ENCODE results near the gene CST1. TPM values are rescaled to one million over a fixed set of nuclear protein-coding genes. Genes with fewer than 3 reads are reported as not detected.
"Not testable (repeated sequence)": the region's sequence is repeated elsewhere in the genome, so short reads cannot be mapped to it uniquely, and the experiment has no call there.

Gene CST1
- total RNA-seq, 1 donor from 2014 or later, result 1.6 TPM

GRCh38 chr20:23725102-23725501, 25.6 kb downstream of the CST1 start:
- Mint-ChIP-seq H3K36me3 (ENCODE audit: insufficient read depth) (no peaks in the 10 kb centered on the region), H3K27ac (no peak overlapping the region), H3K4me1 (ENCODE audit: low read depth) (peaks cover 1% of the 10 kb centered on the region), H3K4me3 (ENCODE audit: low read depth) (no peak overlapping the region), H3K27me3 (peaks cover 47% of the 10 kb centered on the region), H3K9me3 (ENCODE audit: low read depth) (no peaks in the 10 kb centered on the region)
- TF ChIP-seq CTCF (IDR thresholded peaks at IDR 0.05; ENCODE audit: unreplicated experiment), result no peak
- DNase-seq (ENCODE audit: low spot score, unreplicated experiment), result no peak

- H3K36me3 Mint-ChIP-seq (ENCODE audit: insufficient read depth); H3K27ac Mint-ChIP-seq; H3K9me3 Mint-ChIP-seq (ENCODE audit: low read depth); H3K4me1 Mint-ChIP-seq (ENCODE audit: low read depth); H3K4me3 Mint-ChIP-seq (ENCODE audit: low read depth): not testable (repeated sequence)
- peaks cover 38% of the 10 kb centered on the region for H3K27me3 Mint-ChIP-seq
- TF ChIP-seq CTCF (IDR thresholded peaks at IDR 0.05; ENCODE audit: unreplicated experiment), result peak; percentile 71
- peak; percentile 51 for DNase-seq (ENCODE audit: low spot score, unreplicated experiment)
These were observed 27.0 kb downstream of the CST1 start for GRCh38 chr20:23723659-23724307.

- H3K36me3 Mint-ChIP-seq (ENCODE audit: insufficient read depth); H3K4me1 Mint-ChIP-seq (ENCODE audit: low read depth); DNase-seq (ENCODE audit: low spot score, unreplicated experiment); H3K9me3 Mint-ChIP-seq (ENCODE audit: low read depth); H3K27ac Mint-ChIP-seq; H3K4me3 Mint-ChIP-seq (ENCODE audit: low read depth): not testable (repeated sequence)
- H3K27me3 Mint-ChIP-seq, result peaks cover 30% of the 10 kb centered on the region
These were observed 27.9 kb downstream of the CST1 start for GRCh38 chr20:23722851-23723250.

GRCh38 chr20:23721962-23722361, 28.8 kb downstream of the CST1 start:
- H3K27me3 Mint-ChIP-seq, result peaks cover 27% of the 10 kb centered on the region
- peaks cover 1% of the 10 kb centered on the region for H3K4me1 Mint-ChIP-seq (ENCODE audit: low read depth)
- TF ChIP-seq CTCF (IDR thresholded peaks at IDR 0.05; ENCODE audit: unreplicated experiment), result no peak

GRCh38 chr20:23719351-23719750, 31.4 kb downstream of the CST1 start:
- peaks cover 22% of the 10 kb centered on the region for H3K27me3 Mint-ChIP-seq
- H3K36me3 Mint-ChIP-seq (ENCODE audit: insufficient read depth); DNase-seq (ENCODE audit: low spot score, unreplicated experiment); H3K9me3 Mint-ChIP-seq (ENCODE audit: low read depth); H3K4me1 Mint-ChIP-seq (ENCODE audit: low read depth); H3K4me3 Mint-ChIP-seq (ENCODE audit: low read depth); H3K27ac Mint-ChIP-seq: not testable (repeated sequence)

More at GRCh38 chr20:23721962-23722361, 28.8 kb downstream of the CST1 start:
- H3K36me3 Mint-ChIP-seq (ENCODE audit: insufficient read depth), result no peaks in the 10 kb centered on the region
- no peak overlapping the region for H3K27ac Mint-ChIP-seq
- no peak for DNase-seq (ENCODE audit: low spot score, unreplicated experiment)
- peaks cover 3% of the 10 kb centered on the region for H3K9me3 Mint-ChIP-seq (ENCODE audit: low read depth)
- H3K4me3 Mint-ChIP-seq (ENCODE audit: low read depth), result no peak overlapping the region

- H3K9me3 Mint-ChIP-seq (ENCODE audit: low read depth); H3K4me3 Mint-ChIP-seq (ENCODE audit: low read depth); DNase-seq (ENCODE audit: low spot score, unreplicated experiment); H3K4me1 Mint-ChIP-seq (ENCODE audit: low read depth); H3K36me3 Mint-ChIP-seq (ENCODE audit: insufficient read depth); H3K27ac Mint-ChIP-seq: not testable (repeated sequence)
- H3K27me3 Mint-ChIP-seq, result peaks cover 11% of the 10 kb centered on the region
These were observed 39.0 kb downstream of the CST1 start for GRCh38 chr20:23711778-23712177.

- TF ChIP-seq CTCF (IDR thresholded peaks at IDR 0.05; ENCODE audit: unreplicated experiment), result no peak
- DNase-seq (ENCODE audit: low spot score, unreplicated experiment), result no peak
- no peak overlapping the region for H3K4me3 Mint-ChIP-seq (ENCODE audit: low read depth)
- H3K27ac Mint-ChIP-seq, result no peak overlapping the region
- H3K27me3 Mint-ChIP-seq, result peaks cover 12% of the 10 kb centered on the region
- no peaks in the 10 kb centered on the region for H3K36me3 Mint-ChIP-seq (ENCODE audit: insufficient read depth)
- no peaks in the 10 kb centered on the region for H3K9me3 Mint-ChIP-seq (ENCODE audit: low read depth)
- no peaks in the 10 kb centered on the region for H3K4me1 Mint-ChIP-seq (ENCODE audit: low read depth)
These were observed 40.0 kb downstream of the CST1 start for GRCh38 chr20:23710771-23711170.

Measured in progenitor cell of endocrine pancreas (in vitro differentiated cells).